Activated CD4-positive, CD25-positive, alpha-beta regulatory T cell treated with anti-CD3 and anti-CD28 coated beads, Interleukin-2, amount 50 U/mL, for 24 hours (primary cell): ENCODE measurements around the gene RNF217.
"Not testable (repeated sequence)": the region's sequence is repeated elsewhere in the genome, so short reads cannot be mapped to it uniquely, and the experiment has no call there.

Experiments
- ATAC-seq, 2 donors: fragments of 150-1000 bp; cut with Tn5 transposase; one replicate each; pipeline ENCODE4 v1.10.0; 2021; ENCODE audit warnings: mild to moderate bottlenecking in 1 of 2, moderate library complexity in 1 of 2

RNF217 gene

GRCh38 chr6:124963831-124964763 is 1.9 kb downstream of the RNF217 start:
- no peak for ATAC-seq

- ATAC-seq: no peak
Measured at GRCh38 chr6:124964764-124965105, 2.5 kb downstream of the RNF217 start.

DNA sequence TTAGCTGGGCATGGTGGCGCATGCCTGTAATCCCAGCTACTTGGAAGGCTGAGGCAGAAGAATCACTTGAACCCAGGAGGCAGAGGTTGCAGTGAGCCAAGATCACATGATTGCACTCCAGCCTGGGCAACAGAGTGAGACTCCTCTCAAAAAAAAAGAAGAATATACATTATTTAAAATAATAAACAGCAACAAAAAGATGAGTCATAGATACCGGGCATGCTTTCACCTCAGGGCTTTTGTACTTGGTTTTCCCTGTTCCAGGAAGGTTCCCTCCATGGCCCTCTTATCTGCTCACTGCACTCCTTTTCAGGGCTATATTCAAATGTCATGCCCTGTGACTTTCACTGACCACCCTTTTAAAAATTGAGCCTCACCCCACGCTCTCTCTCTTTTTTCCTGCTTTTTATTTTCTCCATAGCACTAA is 3.2 kb downstream of the RNF217 start:
- not testable (repeated sequence) for ATAC-seq

- ATAC-seq: no peak
Measured at GRCh38 chr6:124967444-124967843, 5.2 kb downstream of the RNF217 start.

DNA sequence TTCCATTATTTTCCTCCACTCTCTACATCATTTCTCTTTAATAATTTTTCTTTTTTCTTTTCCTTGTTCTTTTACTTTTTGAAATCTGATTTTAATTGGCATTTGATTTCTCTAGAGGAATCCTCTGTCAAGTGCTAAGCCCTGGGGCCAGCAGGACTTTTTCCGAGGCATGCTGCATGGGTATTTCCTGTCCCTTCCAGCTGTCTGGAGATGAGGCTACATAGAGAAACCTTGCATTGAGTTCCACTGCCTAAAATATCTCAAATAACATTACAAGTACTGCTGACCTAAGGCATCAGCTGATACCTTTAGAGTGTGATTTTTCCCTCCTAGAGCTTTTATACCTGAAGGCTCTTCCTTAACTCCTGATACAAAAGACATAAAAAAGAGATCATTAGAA is 6.2 kb downstream of the RNF217 start:
- ATAC-seq: no peak

- no peak for ATAC-seq
Measured at GRCh38 chr6:124970243-124970642, 8.0 kb downstream of the RNF217 start.

- no peak for ATAC-seq
Measured at GRCh38 chr6:124970763-124971162, 8.5 kb downstream of the RNF217 start.

GRCh38 chr6:124973780-124974179 is 11.5 kb downstream of the RNF217 start:
- no peak for ATAC-seq

GRCh38 chr6:124974771-124975377 is 12.6 kb downstream of the RNF217 start:
- no peak for ATAC-seq

DNA sequence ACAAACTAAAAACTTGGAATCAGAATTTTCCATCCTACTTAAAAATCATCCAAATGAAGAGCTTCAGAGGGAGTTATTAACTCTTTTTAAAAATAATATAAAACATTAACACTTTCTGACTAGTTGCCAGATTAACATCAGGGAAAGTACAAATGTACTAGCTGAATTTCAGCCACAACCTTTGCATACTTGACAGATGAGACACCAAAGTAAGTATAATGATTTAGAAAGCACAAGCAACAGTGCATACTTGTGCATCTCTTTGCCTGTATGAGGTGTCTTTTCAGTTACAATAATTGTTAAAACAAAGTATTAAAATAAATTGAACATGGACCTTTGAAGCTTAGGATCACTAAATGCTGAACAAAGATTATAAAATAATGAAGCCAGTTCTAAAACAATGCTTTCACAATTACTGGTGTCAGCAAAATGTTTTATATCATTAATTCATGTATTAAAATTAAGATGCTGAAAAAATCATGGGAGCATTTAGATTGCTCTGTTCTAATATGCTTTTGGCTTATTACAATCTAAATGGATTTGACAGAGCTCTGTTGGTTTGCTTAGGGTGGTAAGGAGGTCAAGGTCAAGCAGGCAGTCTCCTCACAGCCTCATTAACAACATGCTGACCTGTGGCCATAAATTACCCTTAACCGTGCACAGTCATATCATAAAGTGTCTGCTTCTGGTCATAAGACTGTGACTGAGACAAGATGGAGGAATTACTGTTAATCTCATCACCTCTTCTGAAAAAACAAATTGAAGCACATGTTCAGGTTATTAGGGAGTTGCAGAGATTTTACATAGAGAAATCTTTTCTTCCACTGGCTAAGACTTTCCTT is 15.1 kb downstream of the RNF217 start:
- ATAC-seq: no peak

DNA sequence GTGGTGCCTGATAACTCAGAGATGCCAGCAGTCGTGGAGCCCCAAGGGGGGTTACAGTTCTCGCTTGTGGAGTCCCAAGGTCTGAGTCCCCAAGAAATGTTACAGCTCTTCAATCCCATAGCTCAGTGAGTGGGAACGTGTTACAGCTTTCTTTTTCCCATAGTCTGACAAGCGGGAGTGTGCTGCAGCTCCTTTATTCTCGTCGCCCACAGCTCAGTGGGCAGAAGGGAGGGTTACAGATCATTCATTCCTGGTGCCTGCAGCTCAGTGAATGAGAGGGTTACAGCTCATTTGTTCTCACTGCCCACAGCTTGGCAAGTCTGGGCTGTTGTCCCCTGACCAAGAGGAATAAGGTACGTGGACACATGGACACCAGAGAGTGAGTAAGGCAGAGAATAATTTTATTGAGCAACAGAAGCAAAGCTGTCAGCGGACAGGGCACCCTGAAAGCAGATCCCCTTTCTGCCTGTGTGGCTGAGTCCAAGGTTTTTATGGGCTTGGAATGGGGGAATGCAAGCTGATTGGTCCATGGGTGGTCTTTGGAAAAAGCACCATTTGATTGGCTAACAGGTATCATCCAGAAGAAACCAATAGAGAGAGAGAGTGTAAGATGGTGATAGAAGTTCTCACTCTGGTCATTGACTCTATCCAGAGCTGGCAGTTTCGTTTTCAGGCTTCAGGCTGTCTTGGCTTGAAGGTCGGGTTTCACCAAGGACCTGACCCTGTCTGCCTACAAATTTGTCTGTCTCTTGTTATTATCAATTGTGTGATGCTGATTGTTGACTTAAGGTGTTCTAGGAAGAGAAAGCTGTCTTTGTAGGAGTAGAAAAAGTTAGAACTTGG is 16.4 kb downstream of the RNF217 start:
- no peak for ATAC-seq

GRCh38 chr6:124979294-124979678 is 17.0 kb downstream of the RNF217 start:
- ATAC-seq: no peak

DNA sequence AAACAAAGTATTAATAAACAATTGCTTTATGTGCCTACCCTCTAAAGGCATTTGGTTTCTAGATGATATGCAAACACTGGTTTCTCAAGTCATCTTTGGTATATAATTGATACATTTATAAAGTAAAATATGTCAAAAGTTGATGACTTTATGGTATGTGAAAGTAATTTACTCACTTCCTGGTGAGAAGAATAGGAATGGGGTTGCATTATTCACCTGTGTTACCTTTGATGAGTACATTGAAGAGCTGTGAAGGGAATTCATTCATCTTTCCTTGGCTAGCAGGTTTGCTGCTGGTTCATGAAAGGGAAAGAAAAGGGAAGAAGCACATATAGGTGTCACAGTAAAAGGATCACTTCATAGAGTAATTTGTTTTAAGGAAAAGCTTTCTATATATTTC is 20.4 kb downstream of the RNF217 start:
- no peak for ATAC-seq

DNA sequence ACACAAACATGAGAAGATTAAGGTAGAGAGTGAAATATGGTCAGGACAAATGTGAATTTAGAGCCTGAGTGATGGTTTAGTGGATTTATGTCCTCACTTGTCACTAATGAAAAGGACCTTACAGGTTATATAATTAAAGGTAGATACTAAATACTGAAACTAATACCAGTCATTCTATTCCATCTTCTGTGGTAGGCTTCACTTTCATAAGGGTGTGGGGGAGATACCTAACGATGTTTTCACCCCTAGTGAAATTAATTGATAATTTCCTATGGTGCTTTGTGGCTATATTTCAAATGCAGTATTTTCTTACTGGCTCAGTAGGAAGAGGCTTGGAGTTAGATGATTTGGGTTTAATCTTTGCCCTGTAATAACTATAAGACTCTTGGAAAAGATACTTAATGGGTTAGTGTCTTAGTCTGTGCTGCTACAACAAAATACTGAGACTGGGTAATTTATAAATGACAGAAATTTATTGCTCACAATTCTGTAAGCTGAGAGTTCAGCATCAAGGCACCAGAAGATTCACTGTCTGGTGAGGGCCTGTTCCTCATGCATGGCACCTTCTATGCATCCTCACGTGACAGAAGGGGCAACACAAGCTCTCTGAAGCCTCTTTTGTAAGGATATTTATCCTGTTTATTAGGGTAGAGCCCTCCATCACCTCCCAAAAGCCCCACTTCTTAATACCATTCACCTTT is 21.3 kb downstream of the RNF217 start:
- ATAC-seq: no peak

DNA sequence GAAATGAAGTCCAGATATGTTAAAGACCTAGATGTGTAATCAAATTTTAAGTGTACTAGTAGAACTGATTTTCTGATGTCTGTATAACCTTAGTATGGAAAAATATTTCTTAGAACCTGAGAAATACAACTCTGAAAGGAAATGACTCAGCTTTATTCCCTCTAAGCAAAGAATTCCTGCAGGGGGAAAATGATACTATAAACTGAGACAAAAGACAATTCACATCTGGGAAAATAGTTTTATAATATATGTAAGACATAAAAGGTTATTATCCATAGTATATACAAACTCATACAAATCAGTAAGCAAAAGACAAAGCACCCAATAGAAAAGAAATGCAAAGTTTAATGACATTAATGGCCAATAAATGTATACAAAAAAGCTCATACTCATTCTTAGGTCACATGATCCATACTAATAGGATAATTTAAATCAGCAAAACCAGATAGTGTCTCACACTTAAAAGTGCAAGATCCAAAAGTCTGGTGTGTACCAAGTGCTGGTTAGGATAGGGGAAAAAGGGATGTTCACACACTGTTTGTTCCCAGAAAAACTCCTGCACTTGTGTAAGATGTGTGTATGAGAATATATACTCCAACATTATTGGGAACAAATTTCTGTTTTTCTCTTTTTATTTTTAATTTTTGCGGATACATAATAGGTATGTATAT is 22.6 kb downstream of the RNF217 start:
- no peak for ATAC-seq

GRCh38 chr6:124986164-124986563 is 23.9 kb downstream of the RNF217 start:
- no peak for ATAC-seq

DNA sequence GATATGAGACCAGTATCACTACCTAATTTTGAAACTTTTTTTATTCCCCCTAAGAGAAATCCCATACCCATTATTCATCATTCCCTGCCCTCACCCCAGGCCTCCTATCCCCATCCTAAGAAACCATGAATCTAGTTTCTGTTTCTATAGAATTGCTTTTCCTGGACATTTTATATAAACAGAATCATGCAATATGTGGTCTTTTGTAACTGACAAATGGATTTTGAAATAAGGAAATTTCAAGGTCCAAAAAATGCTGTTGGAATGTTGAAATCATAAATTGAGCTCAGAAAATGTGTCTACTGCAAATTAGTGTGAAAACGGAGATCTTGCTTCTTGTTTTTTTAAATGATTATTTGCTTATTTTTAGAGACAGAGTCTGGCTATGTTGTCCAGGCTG is 25.1 kb downstream of the RNF217 start:
- ATAC-seq: no peak

DNA sequence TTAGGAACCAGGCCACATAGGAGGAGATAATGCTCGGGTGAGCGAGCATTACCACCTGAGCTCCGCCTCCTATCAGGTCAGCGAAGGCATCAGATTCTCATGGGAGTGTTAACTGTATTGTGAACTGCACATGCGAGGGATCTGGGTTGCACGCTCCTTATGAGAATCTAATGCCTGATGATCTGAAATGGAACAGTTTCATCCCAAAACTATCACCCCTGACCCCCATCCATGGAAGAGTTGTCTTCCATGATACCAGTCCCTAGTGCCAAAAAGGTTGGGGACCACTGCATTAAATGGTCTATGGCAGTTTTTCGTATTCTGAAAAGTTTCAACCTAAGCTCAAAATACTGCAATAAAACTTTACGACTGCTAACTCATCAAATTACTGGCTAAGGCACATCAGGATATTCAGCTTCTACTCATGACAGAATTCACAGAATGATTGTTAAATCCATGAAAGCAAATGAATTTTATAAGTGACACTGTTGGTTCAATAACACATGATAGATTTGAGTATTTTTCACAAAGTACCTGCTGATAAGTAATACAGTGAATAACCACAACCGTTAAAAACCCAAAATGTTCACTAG is 25.9 kb downstream of the RNF217 start:
- ATAC-seq: no peak

DNA sequence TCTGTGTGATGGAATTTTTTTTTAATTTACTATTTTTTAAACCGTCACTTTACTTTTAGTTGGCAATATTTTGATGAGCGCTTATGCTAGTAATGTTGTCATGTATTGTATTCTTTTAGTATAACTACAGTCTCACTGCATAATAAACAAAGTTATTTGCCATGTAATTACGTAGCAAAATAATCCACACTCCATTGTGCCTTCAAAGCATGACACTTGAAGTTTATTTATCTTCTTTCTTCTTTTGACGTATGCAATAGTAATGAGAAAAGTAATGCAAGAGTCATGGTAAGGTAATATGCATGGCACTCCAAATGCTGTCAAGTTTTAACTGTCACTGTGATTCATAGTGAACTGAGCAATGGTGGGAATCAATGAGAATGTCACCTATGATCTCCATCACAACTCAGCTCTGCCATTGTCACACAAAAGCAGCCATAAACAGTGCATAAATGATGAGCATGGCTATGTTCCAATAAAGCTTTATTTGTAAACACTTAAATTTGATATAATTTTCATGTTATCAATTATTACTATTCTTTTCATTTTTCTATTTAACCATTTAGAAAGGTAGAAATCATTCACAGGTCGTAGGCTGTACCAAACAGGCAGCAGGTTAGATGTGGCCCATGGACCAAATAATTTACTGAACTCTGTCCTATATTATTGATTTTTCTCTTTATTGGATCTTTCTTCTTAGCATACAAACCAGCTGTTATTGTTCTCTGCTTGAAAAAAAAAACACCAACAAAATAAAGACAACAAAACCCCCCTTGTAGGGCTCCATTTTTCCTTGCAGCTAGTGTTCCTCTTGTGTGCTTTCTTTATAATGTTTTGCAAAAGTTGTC is 27.1 kb downstream of the RNF217 start:
- ATAC-seq: no peak

DNA sequence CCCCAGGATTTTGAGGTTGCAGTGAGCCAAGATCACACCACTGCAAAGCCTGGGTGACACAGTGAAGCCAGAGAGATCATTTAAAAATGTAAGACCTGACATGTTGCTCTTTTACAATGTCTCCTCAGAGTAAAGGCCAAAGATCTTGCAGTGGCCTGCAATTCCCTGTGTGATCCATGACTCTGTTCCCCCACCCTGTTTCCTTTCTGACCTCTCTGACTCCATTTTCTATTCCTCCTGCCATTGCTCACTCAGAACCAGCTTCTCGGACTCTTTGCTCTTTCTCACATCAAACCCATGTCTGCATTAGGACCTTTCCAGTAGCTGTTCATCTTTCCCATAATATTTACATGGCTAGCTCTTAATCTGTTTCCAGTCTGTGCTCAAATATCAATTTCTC is 28.8 kb downstream of the RNF217 start:
- ATAC-seq: no peak
